ENCODE measurements around the gene CRY2. TPM values are rescaled to one million over a fixed set of nuclear protein-coding genes. Genes with fewer than 3 reads are reported as not detected.
"Not testable (repeated sequence)": the region's sequence is repeated elsewhere in the genome, so short reads cannot be mapped to it uniquely, and the experiment has no call there.

Gene CRY2
- total RNA-seq, 4 donors from 2014 or later: 42.2 to 73.6 (median 50.2) TPM

- Histone ChIP-seq H3K36me3 (peaks cover 0 to 6% (median 0%) of the 10 kb centered on the region in 4 donors), H3K27ac (no peak overlapping the region), H3K4me3 (no peak overlapping the region), H3K4me1 (peaks cover 22 to 42% (median 37%) of the 10 kb centered on the region in 4 donors), H3K9me3 (no peaks in the 10 kb centered on the region), H3K27me3 (no peaks in the 10 kb centered on the region)
- 50 to 66% methylated on average over 1 to 4 of the region's 4 CpGs for WGBS, 2 donors (ENCODE audit: low coverage in 1 of 2)
- DNase-seq: no peak
- in situ Hi-C loops (cut with MboI; ENCODE audit: low pct_ligation_motif_present in 1 of 4, low pct_unique_long_range_greater_than_20kb in 1 of 4, low sequenced_read_pairs in 3 of 4) (no loop called here), intact Hi-C loops (cut with DNase I; ENCODE audit: low total_unique reads) (no loop called here)
- TF ChIP-seq POLR2A (IDR thresholded peaks at IDR 0.05): no peak
- TF ChIP-seq POLR2AphosphoS5 (IDR thresholded peaks at IDR 0.05): no peak
- TF ChIP-seq EP300 (IDR thresholded peaks at IDR 0.05; ENCODE audit: low read depth): no peak
- TF ChIP-seq CTCF (IDR thresholded peaks at IDR 0.05): no peak
These were observed 39.5 kb upstream of the CRY2 start for GRCh38 chr11:45807792-45808238.

- H3K27ac ChIP-seq; H3K9me3 ChIP-seq; intact Hi-C loops (cut with DNase I; ENCODE audit: low total_unique reads); H3K4me3 ChIP-seq; H3K27me3 ChIP-seq; in situ Hi-C loops (cut with MboI; ENCODE audit: low pct_ligation_motif_present in 1 of 4, low pct_unique_long_range_greater_than_20kb in 1 of 4, low sequenced_read_pairs in 3 of 4); H3K36me3 ChIP-seq; DNase-seq: not testable (repeated sequence)
- WGBS, 2 donors (ENCODE audit: low coverage in 1 of 2): 98% methylated on average over 6 of the region's 6 CpGs; no CpG with 5 or more reads in 1 of the 2 donors
- peaks cover 22 to 41% (median 31%) of the 10 kb centered on the region in 4 donors for H3K4me1 ChIP-seq
These were observed 38.8 kb upstream of the CRY2 start for GRCh38 chr11:45808427-45808826.

GRCh38 chr11:45809456-45810395, 37.5 kb upstream of the CRY2 start:
- no peak for DNase-seq
- Histone ChIP-seq H3K4me3 (no peak overlapping the region), H3K9me3 (no peaks in the 10 kb centered on the region), H3K27me3 (no peaks in the 10 kb centered on the region), H3K36me3 (peaks cover 0 to 6% (median 0%) of the 10 kb centered on the region in 4 donors), H3K4me1 (peaks cover 22 to 35% (median 26%) of the 10 kb centered on the region in 4 donors), H3K27ac (no peak overlapping the region)
- WGBS, 2 donors (ENCODE audit: low coverage in 1 of 2): 76 to 86% methylated on average over 5 to 11 of the region's 11 CpGs
- intact Hi-C loops (cut with DNase I; ENCODE audit: low total_unique reads) (no loop called here), in situ Hi-C loops (cut with MboI; ENCODE audit: low pct_ligation_motif_present in 1 of 4, low pct_unique_long_range_greater_than_20kb in 1 of 4, low sequenced_read_pairs in 3 of 4) (no loop called here)
- TF ChIP-seq POLR2AphosphoS5 (IDR thresholded peaks at IDR 0.05): no peak
- TF ChIP-seq CTCF (IDR thresholded peaks at IDR 0.05): no peak
- TF ChIP-seq POLR2A (IDR thresholded peaks at IDR 0.05): no peak
- TF ChIP-seq EP300 (IDR thresholded peaks at IDR 0.05; ENCODE audit: low read depth): no peak

GRCh38 chr11:45810431-45811108, 36.7 kb upstream of the CRY2 start:
- Histone ChIP-seq H3K4me1 (peaks cover 22 to 32% (median 24%) of the 10 kb centered on the region in 4 donors), H3K9me3 (no peaks in the 10 kb centered on the region), H3K27me3 (no peaks in the 10 kb centered on the region), H3K4me3 (no peak overlapping the region), H3K27ac (no peak overlapping the region), H3K36me3 (peaks cover 0 to 6% (median 0%) of the 10 kb centered on the region in 4 donors)
- 89 to 97% methylated on average over 7 to 23 of the region's 23 CpGs for whole genome bisulfite sequencing, 2 donors (ENCODE audit: low coverage in 1 of 2)
- in situ Hi-C loops (cut with MboI; ENCODE audit: low pct_ligation_motif_present in 1 of 4, low pct_unique_long_range_greater_than_20kb in 1 of 4, low sequenced_read_pairs in 3 of 4) (no loop called here), intact Hi-C loops (cut with DNase I; ENCODE audit: low total_unique reads) (no loop called here)
- TF ChIP-seq POLR2AphosphoS5 (IDR thresholded peaks at IDR 0.05) (no peak), CTCF (IDR thresholded peaks at IDR 0.05) (no peak), EP300 (IDR thresholded peaks at IDR 0.05; ENCODE audit: low read depth) (no peak), POLR2A (IDR thresholded peaks at IDR 0.05) (no peak)
- DNase-seq: no peak
